ENCODE measurements around the gene LSAMP. TPM values are rescaled to one million over a fixed set of nuclear protein-coding genes. Genes with fewer than 3 reads are reported as not detected.

LSAMP gene
- total RNA-seq, 1 donor from 2014 or later, result not detected

GRCh38 chr3:116032176-116032575, 413.1 kb downstream of the LSAMP start:
- Mint-ChIP-seq H3K27ac (no peak overlapping the region), H3K27me3 (ENCODE audit: low read depth) (no peaks in the 10 kb centered on the region)

GRCh38 chr3:116030131-116030850, 415.0 kb downstream of the LSAMP start:
- H3K27me3 Mint-ChIP-seq (ENCODE audit: low read depth), result no peaks in the 10 kb centered on the region
- intact Hi-C loops (cut with micrococcal nuclease), result no loop called here
- no peak overlapping the region for H3K4me3 Mint-ChIP-seq (ENCODE audit: low read depth)
- no peak for DNase-seq (ENCODE audit: low spot score)
- no peaks in the 10 kb centered on the region for H3K4me1 Mint-ChIP-seq (ENCODE audit: low read depth)
- no peak overlapping the region for H3K27ac Mint-ChIP-seq
- no peaks in the 10 kb centered on the region for H3K36me3 Mint-ChIP-seq (ENCODE audit: low read depth)
- H3K9me3 Mint-ChIP-seq, result no peaks in the 10 kb centered on the region

More at GRCh38 chr3:116032176-116032575, 413.1 kb downstream of the LSAMP start:
- H3K9me3 Mint-ChIP-seq, result no peaks in the 10 kb centered on the region
- H3K4me1 Mint-ChIP-seq (ENCODE audit: low read depth), result no peaks in the 10 kb centered on the region
- H3K36me3 Mint-ChIP-seq (ENCODE audit: low read depth), result no peaks in the 10 kb centered on the region
- intact Hi-C loops (cut with micrococcal nuclease), result no loop called here
- no peak for DNase-seq (ENCODE audit: low spot score)
- no peak overlapping the region for H3K4me3 Mint-ChIP-seq (ENCODE audit: low read depth)

GRCh38 chr3:116029266-116029665, 416.0 kb downstream of the LSAMP start:
- DNase-seq (ENCODE audit: low spot score), result no peak
- intact Hi-C loops (cut with micrococcal nuclease), result no loop called here
- H3K4me3 Mint-ChIP-seq (ENCODE audit: low read depth), result no peak overlapping the region
- no peaks in the 10 kb centered on the region for H3K4me1 Mint-ChIP-seq (ENCODE audit: low read depth)
- H3K27me3 Mint-ChIP-seq (ENCODE audit: low read depth), result no peaks in the 10 kb centered on the region
- H3K27ac Mint-ChIP-seq, result no peak overlapping the region
- H3K9me3 Mint-ChIP-seq, result no peaks in the 10 kb centered on the region
- H3K36me3 Mint-ChIP-seq (ENCODE audit: low read depth), result no peaks in the 10 kb centered on the region

DNA sequence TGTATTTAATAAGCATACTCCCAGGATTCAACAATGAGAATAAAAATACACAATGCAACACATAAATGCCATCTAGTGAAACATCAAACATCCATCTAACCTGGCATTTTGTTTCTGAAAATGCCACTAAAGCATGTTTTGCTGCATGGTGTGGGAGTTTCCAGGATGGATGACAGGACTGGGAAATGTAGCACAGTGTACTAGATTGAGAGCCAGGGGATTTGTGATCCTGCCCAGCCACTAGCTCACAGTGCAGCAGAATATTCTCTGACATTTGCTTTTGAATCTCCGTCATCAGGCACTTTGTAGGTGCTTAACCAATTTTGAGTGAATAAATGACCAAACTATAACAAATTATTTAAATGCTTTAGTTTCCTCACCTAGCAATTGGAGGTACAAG, 417.1 kb downstream of the LSAMP start:
- Mint-ChIP-seq H3K27ac (no peak overlapping the region), H3K27me3 (ENCODE audit: low read depth) (no peaks in the 10 kb centered on the region)

GRCh38 chr3:116020989-116021388, 424.3 kb downstream of the LSAMP start:
- Mint-ChIP-seq H3K4me3 (ENCODE audit: low read depth) (no peak overlapping the region), H3K27me3 (ENCODE audit: low read depth) (no peaks in the 10 kb centered on the region), H3K9me3 (no peaks in the 10 kb centered on the region), H3K36me3 (ENCODE audit: low read depth) (no peaks in the 10 kb centered on the region), H3K4me1 (ENCODE audit: low read depth) (no peaks in the 10 kb centered on the region), H3K27ac (no peak overlapping the region)
- intact Hi-C loops (cut with micrococcal nuclease), result no loop called here
- DNase-seq (ENCODE audit: low spot score), result no peak

More for the DNA sequence above, 417.1 kb downstream of the LSAMP start:
- no peaks in the 10 kb centered on the region for H3K36me3 Mint-ChIP-seq (ENCODE audit: low read depth)
- H3K4me1 Mint-ChIP-seq (ENCODE audit: low read depth), result no peaks in the 10 kb centered on the region
- intact Hi-C loops (cut with micrococcal nuclease), result no loop called here
- no peak overlapping the region for H3K4me3 Mint-ChIP-seq (ENCODE audit: low read depth)
- DNase-seq (ENCODE audit: low spot score), result no peak
- no peaks in the 10 kb centered on the region for H3K9me3 Mint-ChIP-seq

DNA sequence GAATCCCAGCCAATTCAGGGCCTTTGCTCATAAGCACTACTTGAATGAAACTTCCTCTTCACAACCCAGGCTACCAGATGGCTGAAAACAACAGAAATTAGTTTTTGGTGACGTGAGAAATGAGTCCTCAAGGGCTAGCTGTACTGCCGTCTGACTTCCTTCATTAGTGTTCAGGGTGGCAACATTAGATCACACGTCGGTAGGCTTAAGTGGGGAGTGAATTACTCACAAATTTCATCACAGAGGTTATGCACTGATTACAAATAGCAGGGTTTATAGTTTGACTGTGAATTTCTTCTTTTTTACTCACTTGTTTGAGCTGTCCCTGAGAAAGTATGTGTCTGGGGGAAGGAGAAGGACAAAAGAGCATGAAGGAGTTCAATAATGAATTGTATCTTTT, 424.8 kb downstream of the LSAMP start:
- no peaks in the 10 kb centered on the region for H3K36me3 Mint-ChIP-seq (ENCODE audit: low read depth)
- no peak for DNase-seq (ENCODE audit: low spot score)
- H3K27me3 Mint-ChIP-seq (ENCODE audit: low read depth), result no peaks in the 10 kb centered on the region
- H3K4me3 Mint-ChIP-seq (ENCODE audit: low read depth), result no peak overlapping the region
- H3K4me1 Mint-ChIP-seq (ENCODE audit: low read depth), result no peaks in the 10 kb centered on the region
- H3K27ac Mint-ChIP-seq, result no peak overlapping the region
- no peaks in the 10 kb centered on the region for H3K9me3 Mint-ChIP-seq
- intact Hi-C loops (cut with micrococcal nuclease), result no loop called here

GRCh38 chr3:116019254-116019763, 426.0 kb downstream of the LSAMP start:
- intact Hi-C loops (cut with micrococcal nuclease), result no loop called here
- no peak for DNase-seq (ENCODE audit: low spot score)
- no peak overlapping the region for H3K4me3 Mint-ChIP-seq (ENCODE audit: low read depth)
- H3K27ac Mint-ChIP-seq, result no peak overlapping the region
- H3K27me3 Mint-ChIP-seq (ENCODE audit: low read depth), result no peaks in the 10 kb centered on the region
- H3K9me3 Mint-ChIP-seq, result no peaks in the 10 kb centered on the region
- H3K4me1 Mint-ChIP-seq (ENCODE audit: low read depth), result no peaks in the 10 kb centered on the region
- no peaks in the 10 kb centered on the region for H3K36me3 Mint-ChIP-seq (ENCODE audit: low read depth)

DNA sequence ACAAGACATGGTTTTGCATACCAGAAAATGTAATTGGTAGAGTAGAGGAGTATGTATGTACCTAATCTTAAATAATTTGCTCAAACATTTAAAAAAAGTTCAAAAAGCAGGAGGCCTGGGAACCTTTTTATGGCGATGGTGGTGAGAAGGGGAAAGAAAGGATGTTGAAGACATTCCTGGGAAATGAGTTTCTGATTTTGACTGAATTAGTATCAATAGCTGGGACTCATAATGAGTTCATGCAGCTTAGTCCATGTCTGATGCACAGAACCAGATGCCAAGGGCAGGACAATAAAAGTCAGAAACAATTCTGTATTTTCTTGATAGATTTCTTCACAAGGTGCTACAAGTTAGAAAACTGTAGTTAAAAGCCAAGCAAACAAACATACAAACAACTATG, 426.6 kb downstream of the LSAMP start:
- H3K36me3 Mint-ChIP-seq (ENCODE audit: low read depth), result no peaks in the 10 kb centered on the region
- H3K27ac Mint-ChIP-seq, result no peak overlapping the region
- H3K4me1 Mint-ChIP-seq (ENCODE audit: low read depth), result no peaks in the 10 kb centered on the region
- no peaks in the 10 kb centered on the region for H3K9me3 Mint-ChIP-seq
- no peak for DNase-seq (ENCODE audit: low spot score)
- H3K27me3 Mint-ChIP-seq (ENCODE audit: low read depth), result no peaks in the 10 kb centered on the region
- H3K4me3 Mint-ChIP-seq (ENCODE audit: low read depth), result no peak overlapping the region
- intact Hi-C loops (cut with micrococcal nuclease), result no loop called here

DNA sequence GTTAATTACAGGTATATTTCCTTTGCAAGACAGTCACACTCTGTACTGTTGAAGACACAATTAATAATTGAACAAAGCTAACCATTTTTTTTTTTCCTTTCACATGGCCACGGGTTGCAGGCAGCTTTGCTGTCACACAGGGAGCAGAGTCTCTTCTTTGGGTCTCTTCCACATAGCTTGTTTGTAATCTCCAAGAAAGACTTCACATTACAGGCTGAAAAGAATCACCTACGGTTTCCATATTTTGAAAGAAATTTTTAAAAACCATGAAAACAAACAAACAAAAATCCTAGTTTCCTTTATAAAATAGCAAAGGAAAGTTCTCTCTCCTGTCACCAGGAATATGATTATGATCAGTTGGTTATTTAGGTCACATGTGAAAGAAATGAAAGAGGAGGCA, 429.4 kb downstream of the LSAMP start:
- DNase-seq (ENCODE audit: low spot score), result no peak
- Mint-ChIP-seq H3K27me3 (ENCODE audit: low read depth) (no peaks in the 10 kb centered on the region), H3K4me3 (ENCODE audit: low read depth) (no peak overlapping the region), H3K27ac (no peak overlapping the region), H3K9me3 (no peaks in the 10 kb centered on the region), H3K36me3 (ENCODE audit: low read depth) (no peaks in the 10 kb centered on the region), H3K4me1 (ENCODE audit: low read depth) (no peaks in the 10 kb centered on the region)
- intact Hi-C loops (cut with micrococcal nuclease), result no loop called here

DNA sequence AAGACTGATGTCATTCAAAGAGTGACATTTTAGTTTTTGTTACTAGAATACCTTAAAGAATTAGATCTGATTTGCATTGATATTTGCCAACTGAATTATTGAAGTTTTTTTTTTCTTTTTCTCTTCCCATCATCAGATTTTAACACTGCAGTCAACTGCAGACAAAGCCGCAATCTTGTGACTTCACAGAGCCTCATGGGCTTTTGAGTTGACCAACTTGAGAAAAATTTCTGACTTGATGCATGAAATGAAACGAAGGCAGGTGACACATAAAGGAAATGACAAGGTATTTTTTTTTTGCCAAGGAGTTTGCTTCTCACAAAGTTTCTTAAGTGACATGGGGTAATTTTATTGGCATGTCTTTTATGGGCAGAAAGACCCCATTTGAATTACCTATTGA, 438.3 kb downstream of the LSAMP start:
- Mint-ChIP-seq H3K36me3 (ENCODE audit: low read depth) (no peaks in the 10 kb centered on the region), H3K27me3 (ENCODE audit: low read depth) (no peaks in the 10 kb centered on the region), H3K4me3 (ENCODE audit: low read depth) (no peak overlapping the region), H3K27ac (no peak overlapping the region), H3K9me3 (no peaks in the 10 kb centered on the region), H3K4me1 (ENCODE audit: low read depth) (no peaks in the 10 kb centered on the region)
- intact Hi-C loops (cut with micrococcal nuclease), result no loop called here
- DNase-seq (ENCODE audit: low spot score), result no peak

- Mint-ChIP-seq H3K27ac (no peak overlapping the region), H3K27me3 (ENCODE audit: low read depth) (no peaks in the 10 kb centered on the region), H3K4me1 (ENCODE audit: low read depth) (no peaks in the 10 kb centered on the region), H3K36me3 (ENCODE audit: low read depth) (no peaks in the 10 kb centered on the region), H3K9me3 (no peaks in the 10 kb centered on the region), H3K4me3 (ENCODE audit: low read depth) (no peak overlapping the region)
- intact Hi-C loops (cut with micrococcal nuclease), result no loop called here
- no peak for DNase-seq (ENCODE audit: low spot score)
These were observed 439.9 kb downstream of the LSAMP start for GRCh38 chr3:116005404-116005803.

GRCh38 chr3:116002235-116002634, 443.1 kb downstream of the LSAMP start:
- intact Hi-C loops (cut with micrococcal nuclease), result no loop called here
- Mint-ChIP-seq H3K27ac (no peak overlapping the region), H3K36me3 (ENCODE audit: low read depth) (no peaks in the 10 kb centered on the region), H3K4me3 (ENCODE audit: low read depth) (no peak overlapping the region), H3K27me3 (ENCODE audit: low read depth) (no peaks in the 10 kb centered on the region), H3K4me1 (ENCODE audit: low read depth) (no peaks in the 10 kb centered on the region), H3K9me3 (no peaks in the 10 kb centered on the region)
- no peak for DNase-seq (ENCODE audit: low spot score)

GRCh38 chr3:116001151-116001621, 444.1 kb downstream of the LSAMP start:
- intact Hi-C loops (cut with micrococcal nuclease), result no loop called here
- Mint-ChIP-seq H3K4me3 (ENCODE audit: low read depth) (no peak overlapping the region), H3K27me3 (ENCODE audit: low read depth) (no peaks in the 10 kb centered on the region), H3K4me1 (ENCODE audit: low read depth) (no peaks in the 10 kb centered on the region), H3K36me3 (ENCODE audit: low read depth) (no peaks in the 10 kb centered on the region), H3K9me3 (no peaks in the 10 kb centered on the region), H3K27ac (no peak overlapping the region)
- no peak for DNase-seq (ENCODE audit: low spot score)
